T-helper 1 cell treated with Interleukin-12 subunit alpha and Interleukin-12 subunit beta and Interleukin-4 antibody, amounts not matched to agents 30 ng/mL and 1 ng/mL, for 36 hours (primary cell): ENCODE data around the gene WFDC12. TPM values are rescaled to one million over a fixed set of nuclear protein-coding genes. Genes with fewer than 3 reads are reported as not detected.
"Not testable (repeated sequence)": the region's sequence is repeated elsewhere in the genome, so short reads cannot be mapped to it uniquely, and the experiment has no call there.

Experiments
- intact Hi-C: fragments of 100-400 bp; cut with micrococcal nuclease; formaldehyde crosslinking; loops from one replicate; pipeline ENCODE4 v1.15.1; 2024
- total RNA-seq: library from RNA; stranded (reverse); gene quantifications from 2 replicates; pipeline ENCODE4 v1.2.3, GENCODE V29; 2022

WFDC12 gene, protein sequence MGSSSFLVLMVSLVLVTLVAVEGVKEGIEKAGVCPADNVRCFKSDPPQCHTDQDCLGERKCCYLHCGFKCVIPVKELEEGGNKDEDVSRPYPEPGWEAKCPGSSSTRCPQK
- not detected in 2 replicates for total RNA-seq

DNA sequence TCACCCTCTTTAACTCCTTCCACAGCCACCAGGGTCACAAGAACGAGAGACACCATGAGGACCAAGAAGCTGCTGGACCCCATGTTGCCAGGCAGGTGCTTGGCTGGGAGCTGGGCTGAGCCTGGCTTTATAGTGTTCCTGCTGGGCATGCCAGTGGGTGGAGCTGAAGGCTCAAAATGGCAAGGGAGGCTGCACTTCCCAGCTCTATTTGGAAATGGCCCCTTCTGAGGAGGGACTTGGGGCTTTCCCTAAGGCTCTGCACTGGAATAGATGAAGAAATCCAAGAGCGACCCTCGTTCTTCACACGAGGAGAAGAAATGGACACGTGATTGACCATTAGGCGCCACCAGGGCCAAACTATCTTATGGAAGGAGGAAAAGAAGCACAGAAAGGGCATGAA lies at the start of gene WFDC12:
Gene WFDC12 (minus strand): TSS at position 101 of the 400 bp plus-strand sequence. CDS start 18 bp downstream, at position 83.
- intact Hi-C loops = no loop called here

DNA sequence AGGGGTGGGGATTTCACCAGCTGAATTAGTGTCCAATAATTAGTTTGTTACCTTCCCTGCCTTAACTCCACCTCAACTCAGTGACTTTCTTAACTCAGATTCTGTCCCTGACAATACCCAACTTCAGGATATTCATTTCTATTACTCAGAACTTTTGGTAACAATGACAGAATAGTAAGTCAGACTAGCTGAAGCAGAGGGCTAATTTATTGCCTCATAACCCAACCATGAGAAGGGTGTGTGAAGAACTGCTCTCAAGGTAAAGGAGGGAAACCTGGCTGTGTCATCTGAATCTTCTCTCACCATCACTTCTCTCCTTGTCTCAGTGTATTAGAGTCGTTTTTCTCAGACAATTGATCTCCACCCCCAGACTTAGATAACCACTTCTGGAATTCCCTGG lies 49.3 kb upstream of the WFDC12 start:
- intact Hi-C loops = no loop called here

DNA sequence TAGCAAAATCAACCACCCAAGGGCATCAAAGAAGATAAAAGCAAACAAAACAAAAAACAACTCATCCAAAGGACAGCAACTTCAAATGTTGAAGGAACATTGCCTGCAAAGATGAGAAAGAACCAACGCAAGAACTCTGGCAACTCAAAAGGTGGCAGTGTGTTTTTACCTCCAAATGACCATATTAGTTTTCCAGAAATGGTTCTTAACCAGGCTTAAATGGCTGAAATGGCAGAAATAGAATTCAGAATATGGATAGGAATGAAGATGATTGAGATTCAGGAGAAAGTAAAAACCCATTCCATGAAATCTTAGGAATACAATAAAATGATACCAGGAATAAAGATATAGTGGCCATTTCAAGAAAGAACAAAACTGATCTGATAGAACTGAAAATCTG lies 40.6 kb upstream of the WFDC12 start:
- intact Hi-C loops = no loop called here

DNA sequence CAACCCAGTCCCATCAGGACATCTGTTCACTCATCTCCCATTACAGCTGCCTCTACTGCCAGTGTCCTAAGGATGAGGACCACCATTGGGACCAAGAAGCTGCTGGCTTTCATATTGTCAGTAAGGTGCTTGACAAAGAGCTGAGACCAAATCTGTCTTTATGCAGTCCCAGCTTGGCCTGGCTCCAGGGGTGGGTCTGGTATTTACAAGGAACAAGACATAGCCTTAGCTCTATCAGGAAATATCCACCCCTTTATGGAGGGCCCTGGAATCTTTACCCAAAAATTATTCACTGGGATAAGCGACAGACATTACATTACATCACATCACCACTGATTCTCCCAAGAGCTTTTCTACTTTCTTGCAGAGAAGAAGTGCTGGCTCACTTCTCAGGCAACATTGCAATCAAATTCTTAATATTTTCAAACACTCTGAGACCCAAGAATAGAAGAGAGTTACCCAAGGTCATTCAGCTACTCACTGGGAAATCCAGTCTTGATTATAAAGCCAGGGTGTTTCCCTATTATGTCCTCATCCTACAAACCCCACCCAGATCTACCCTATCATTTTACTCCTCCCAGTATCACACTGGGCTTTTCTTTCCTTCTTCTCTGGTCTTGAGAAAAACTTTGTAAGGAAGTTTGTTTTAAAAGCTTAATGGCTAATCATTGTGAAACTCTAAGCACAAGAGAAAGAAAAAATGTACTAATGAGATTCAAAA lies 39.0 kb upstream of the WFDC12 start:
- intact Hi-C loops = no loop called here

DNA sequence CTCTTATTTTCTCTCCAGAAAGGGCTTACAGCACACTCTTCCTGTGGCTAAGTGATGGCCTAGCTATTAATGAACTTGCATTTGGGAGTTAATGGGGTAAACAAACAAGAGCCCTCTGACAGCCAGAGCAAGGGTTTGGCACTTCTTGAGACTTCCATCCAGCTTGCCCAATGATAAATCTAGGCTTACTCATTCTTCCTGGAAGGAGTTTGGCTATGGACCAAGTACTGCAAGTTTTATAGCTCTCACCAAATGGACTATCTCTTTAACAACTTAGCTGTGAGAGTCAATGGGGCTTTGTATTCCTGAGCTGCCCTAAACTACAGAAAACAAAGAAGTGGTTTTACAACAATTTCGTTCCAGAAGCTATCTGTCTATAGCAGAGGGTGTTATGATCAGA lies 33.7 kb upstream of the WFDC12 start:
- intact Hi-C loops = no loop called here

DNA sequence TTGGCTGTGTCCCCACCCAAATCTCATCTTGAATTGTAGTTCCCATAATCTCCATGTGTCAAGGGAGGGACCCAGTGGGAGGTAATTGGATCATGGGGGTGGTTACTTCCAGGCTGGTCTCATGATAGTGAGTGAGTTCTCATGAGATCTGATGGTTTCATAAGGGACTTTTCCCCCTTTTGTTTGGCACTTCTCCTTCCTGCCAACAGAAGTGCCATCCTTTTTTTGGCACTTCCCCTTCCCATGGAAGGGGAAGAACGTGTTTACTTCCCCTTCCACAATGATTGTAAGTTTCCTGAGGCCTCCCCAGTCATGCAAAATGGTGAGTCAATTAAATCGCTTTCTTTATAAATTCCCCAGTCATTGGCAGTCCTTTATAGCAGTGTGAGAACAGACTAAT lies 32.4 kb upstream of the WFDC12 start:
- intact Hi-C loops = no loop called here

DNA sequence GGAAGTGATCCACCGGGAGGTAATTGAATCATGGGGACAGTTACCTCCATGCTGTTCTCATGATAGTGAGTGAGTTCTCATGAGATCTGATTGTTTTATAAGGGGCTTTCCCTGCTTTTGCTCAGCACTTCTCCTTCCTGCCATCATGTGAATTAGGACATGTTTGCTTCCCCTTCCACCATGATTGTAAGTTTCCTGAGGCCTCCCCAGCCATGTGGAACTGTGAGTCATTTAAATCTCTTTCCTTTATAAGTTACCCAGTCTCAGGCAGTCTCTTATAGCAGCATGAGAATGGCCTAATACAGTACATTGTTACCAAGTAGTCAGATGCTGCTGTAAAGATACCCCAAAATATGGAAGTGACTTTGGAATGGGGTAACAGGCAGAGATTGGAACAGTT lies 30.5 kb upstream of the WFDC12 start:
- intact Hi-C loops = not testable (repeated sequence)

DNA sequence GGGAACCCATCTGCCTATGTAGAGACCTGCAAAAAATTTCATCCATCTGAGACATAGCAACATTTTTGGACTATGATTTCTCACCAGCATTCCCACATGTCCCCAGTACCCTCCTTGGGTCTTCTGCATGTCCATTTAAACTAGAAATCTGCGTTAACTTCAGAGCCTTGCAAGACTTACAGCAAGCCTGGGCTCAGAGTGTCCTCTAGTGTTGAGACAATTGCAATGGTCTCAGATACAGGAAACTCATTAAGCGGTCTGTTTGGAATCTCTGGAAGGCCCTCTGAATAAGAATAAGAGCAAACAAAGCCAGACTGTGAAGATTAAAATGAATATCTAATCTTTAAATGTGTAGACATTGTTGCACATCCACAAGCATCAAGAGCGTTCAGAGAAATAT lies 29.9 kb upstream of the WFDC12 start:
- intact Hi-C loops = no loop called here

DNA sequence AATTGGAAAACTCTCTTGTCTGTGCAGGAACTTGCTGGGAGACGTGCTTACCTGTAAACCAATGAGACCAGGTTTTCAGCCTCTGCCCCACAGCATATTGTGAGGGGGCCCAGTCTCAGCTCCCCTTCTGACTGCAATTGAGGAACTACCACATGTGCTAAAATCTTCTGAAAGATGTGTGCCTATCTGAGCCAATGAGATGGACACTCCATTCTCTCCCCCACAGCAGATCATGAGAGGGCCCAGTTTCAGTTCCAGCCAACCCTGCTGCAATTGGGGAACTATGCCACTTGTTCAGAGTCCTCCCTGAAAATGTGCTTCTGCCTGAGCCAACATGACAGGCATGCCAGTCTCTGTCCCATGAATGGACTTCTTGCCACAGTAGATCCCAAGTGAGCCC lies 29.5 kb upstream of the WFDC12 start:
- intact Hi-C loops = no loop called here

DNA sequence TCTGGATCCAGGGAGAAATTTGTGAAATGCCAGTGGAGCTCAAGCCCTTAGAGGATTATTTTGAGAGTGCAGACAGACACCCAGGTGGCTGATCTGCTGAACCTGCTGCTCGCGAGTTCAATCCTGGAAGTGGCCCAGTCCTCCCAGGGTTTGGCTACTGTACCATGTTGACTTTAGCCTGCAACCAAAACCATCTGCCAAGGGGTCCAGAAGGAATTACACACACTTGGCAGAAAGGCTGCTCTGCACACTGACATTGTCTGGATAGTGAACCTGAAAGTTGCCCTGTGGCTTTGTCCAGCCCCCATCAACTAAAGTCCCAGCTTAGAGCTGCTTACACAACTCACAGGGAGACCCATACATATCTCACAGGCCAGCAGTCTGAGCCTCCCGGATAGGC lies 28.9 kb upstream of the WFDC12 start:
- intact Hi-C loops = no loop called here

DNA sequence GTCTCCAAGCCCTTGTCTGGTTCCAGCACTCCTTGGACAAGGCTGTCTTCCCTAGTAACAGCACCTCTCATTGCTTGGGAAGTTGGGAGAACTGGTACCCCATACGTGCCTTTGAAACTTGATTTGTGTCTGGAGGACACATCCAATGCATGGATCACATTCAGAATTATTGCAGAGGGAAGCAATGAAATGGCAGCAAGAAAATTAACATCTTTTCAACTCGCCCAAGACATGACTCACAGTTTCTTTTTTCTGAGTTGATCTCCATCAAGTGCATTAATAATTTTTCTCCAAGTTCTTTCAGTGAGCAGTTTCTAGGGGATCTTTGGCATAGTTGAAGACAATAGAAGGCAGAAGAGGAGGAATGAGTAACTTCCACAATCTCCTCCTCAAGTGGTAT lies 28.1 kb upstream of the WFDC12 start:
- intact Hi-C loops = no loop called here

DNA sequence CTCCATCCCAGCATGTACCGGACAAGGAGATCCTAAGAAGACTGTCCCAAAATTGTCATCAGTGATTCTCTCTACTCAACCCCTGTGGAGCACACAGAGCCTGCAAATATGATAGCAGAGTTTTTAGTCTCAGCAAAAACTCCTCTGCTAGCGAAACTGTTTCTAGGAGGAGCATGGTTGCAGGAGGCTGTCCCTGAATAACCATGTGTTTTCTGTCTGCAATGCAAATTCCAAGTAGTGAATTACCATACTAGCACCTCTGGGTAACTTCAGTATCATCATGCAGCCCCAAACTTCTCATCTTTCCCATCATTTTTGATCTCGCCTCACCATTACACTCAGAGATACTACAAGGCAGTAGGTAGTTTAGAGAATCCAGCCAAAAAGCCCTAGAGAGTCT lies 24.8 kb upstream of the WFDC12 start:
- intact Hi-C loops = no loop called here

DNA sequence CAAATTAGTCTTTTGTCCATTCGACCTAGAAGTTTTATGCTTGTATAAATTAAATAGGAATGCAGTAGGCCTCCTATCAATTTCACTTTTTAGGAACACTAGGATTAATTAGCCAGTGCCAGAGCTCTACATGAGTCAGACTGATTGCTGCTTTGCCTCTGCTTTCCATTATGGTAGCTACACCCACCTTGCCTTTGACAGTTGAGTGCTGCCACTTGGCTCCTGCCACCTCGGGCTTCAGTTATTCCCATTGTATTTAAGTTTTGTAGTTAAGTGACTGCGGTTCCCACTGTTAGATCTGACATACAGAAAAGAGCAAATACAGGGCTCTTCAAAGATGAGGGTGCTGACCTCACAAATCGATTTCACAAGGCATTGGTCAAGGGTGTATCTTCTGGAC lies 16.6 kb upstream of the WFDC12 start:
- intact Hi-C loops = no loop called here

DNA sequence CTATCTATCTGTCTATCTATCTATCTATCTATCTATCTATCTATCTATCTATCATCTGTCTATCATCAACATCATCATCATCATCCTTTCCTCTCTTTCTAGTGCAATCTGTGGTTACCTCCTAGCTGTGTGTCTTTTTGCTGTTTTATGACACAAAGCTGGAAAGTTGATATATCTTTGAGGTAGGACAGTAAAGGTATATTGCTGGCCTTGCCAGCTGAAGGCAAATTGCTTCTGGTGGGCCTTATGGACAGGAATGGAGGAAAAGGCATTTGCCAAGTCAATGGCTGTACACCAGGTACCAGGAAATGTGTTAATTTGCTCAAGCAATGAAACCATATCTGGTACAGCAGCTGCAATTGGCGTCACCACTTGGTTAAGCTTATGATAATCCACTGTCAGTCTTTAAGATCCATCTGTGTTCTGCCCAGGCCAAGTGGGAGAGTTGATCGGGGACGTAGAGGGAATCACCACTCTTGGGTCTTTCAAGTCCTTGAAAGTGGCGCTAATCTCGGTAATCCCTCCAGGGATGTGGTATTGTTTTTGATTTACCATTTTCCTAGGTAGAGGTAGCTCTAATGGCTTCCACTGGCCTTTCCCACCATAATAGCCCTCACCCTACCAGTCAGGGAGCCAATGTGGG lies 15.6 kb upstream of the WFDC12 start:
- intact Hi-C loops = loop anchor here (2.0 kb wide), 1 partner anchor 631 kb away; no protein-coding TSS in a partner anchor

DNA sequence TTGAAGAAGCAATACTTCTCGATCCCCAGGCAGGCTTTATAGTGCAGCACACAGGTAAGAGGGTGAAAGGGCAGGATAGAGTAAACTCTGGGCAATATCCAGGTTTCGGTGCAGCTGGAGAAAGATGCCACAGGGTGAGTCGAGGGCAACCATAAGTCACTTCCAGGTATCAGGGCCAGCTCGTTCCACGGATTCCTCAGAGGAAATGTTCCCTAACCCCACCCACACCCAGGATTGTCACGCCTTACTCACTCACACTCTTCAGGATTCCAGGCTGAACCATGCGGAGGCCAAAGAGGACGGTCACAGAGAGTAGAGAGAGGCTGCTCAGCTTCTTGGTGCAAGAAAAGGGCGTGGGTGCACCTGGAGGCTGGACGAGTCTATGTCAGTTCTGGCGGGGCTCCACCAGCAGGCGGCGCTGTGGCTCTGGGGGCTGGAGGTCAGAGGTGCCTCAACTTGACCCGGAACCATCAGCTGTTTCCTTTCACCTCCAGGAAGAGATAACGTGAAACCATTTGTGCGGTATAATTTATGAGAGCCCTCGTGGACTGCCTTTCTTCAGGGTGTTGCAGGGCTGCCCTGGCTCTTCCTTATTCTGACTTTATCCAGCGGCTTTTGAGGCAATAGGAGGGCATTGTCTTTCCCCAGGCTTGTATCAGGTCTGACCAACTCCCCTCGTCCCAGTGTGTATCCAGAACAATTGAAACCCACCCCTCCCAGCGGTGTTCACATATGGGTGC lies 14.5 kb upstream of the WFDC12 start:
- intact Hi-C loops = loop anchor here (1.0 to 2.0 kb wide), 2 partner anchors 152 to 632 kb away; no protein-coding TSS in a partner anchor

DNA sequence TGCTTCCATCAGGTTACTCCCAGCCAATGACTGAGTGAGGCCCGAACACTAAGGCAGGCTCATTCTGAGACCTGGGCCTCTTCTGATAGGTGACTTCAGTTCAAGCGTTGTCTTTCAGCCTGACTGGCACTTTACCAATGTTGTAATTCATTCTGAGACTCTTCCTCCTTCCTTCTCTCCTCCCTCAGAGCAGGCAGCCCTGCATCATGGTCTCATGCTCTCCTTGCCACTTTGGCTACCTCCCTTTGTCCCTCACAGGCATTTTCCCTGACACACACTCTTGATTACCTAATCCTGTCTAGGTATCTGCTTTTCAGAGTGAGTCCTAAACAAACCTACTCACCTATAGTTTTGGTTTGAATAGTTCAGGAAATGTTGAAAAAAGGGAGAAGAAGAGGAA lies 12.6 kb upstream of the WFDC12 start:
- intact Hi-C loops = no loop called here

DNA sequence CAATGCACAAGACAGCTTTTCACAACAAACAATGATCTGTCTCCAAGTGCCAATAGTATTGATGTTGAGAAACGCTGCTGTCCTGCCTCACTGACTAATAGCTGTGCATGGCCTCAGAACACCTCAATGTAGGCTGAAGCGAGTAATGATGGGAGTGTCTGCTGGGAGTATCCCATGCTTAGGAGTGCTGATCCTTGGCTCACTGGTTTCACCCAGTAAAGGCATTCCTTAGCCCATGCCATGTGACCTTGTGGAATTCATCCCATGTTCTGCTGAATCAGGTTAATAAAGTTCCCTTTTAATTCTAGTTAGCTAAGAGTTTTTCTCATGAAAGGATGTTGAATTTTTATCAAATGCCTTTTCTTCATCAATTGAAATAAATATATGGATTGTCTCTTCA lies 3.8 kb upstream of the WFDC12 start:
- intact Hi-C loops = no loop called here

DNA sequence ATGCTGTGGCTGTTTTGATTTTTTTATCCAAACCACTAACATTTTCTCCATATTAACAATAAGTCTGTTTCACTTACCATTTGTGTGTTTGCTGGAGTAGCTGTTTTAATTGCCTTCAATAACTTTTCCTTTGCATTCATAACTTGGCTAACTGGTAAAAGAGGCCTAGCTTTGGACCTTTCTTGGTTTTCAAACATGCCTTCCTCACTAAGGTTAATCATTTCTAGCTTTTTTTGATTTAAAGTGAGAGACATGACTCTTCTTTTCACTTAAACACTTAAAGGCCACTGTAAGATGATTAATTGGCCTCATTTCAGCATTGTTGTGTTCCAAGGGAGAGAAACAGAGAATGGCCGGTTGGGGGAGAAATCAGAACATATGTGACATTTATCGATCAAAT lies 2.9 kb downstream of the WFDC12 start:
- intact Hi-C loops = no loop called here

DNA sequence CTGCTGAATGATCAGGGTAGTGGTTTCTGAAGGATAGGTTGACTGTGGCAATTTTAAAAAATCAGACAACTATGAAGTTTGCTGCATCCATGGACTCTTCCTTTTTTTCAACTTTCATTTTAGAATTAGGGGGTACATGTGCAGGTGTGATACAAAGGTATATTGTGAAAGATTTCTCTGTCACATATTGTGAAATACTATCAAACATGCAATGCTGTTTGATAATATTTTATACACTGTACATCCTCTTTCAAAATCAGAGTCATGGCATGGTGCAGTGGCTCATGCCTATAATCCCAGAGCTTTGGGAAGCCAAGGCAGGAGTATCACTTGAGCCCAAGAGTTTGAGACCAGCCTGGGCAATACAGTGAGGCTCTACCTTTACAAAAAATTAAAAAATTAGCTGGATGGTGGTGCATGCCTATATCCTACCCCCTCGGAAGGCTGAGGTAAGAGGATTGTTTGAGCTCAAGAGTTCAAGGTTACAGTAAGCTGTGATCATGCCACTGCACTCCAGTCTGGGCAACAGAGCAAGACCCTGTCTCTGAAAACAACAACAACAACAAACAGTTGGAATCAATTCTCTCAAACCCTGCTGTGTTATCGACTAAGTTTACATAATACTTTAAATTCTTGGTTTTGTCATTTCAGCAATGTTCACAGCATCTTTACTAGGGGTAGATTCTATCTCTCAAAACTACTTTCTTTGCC lies 4.6 kb downstream of the WFDC12 start:
- intact Hi-C loops = no loop called here

DNA sequence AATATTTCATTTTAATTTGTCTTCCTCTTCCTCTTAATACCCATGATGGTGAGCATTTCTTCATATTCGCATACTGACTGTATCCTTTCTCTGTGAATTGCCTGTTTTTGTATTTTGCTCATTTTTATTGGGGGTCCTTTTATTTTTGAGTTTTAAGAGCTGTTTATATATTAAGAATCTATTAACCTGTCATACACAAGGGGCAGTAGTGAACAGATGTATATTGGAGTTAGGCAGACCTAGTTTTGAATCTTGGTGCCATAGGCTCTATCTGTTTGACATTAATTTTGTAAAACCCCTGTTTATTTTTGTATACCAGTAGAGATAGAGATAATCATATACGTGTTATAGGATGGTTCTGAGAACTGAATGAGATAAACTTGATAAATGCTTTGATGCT lies 6.2 kb downstream of the WFDC12 start:
- intact Hi-C loops = no loop called here

DNA sequence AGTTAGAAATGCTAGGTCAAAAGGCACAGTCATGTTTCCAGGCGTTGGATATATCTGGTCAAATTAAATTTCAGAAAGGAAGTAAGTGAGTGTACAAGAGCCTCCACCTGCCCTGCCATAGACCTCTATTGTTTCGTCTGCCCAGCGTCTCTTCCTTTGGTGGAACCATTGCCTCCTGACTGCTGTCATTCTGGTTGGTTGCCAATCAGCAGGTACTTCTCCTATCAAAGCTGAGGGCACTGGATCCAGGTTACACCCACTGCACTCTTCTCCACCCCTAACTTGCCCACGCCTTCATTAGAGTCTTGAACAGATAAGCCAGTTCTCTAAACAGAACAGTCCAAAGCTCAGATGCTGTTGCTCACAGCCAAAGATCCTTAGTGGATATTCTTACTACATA lies 6.7 kb downstream of the WFDC12 start:
- intact Hi-C loops = no loop called here

DNA sequence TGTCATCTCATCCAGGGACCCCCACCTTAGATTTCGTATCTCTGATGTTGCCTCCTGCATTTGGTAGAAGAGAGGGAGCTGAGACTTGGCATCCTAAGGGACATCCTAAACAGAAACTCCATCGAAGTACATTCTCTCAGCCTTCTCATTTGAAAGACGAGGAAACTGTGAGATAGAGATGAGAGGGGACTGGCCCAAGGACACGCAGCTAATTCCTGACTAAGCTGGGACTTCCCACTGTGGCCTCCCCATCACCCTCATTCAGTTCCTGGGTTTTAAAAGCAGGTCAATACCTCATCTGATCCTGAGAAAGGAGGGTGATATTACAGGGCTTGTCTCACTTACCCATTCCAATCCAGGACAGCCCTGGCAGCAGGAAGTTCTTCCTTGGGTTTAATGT lies 8.4 kb downstream of the WFDC12 start:
- intact Hi-C loops = no loop called here
